H54 (cell line): ENCODE results near the gene SLC23A2.

Source experiments
- DNase-seq: peaks from one replicate; pipeline ENCODE4 v3.0.0; 2011; ENCODE audit warnings: low spot score, mixed read lengths; ENCODE audit not compliant: insufficient read length
- FAIRE-seq: peaks from 3 replicates; lab custom pipeline; 2011; peaks lifted over from hg19 to GRCh38; lab: Jason Lieb, UNC
- POLR2A ChIP-seq: IDR thresholded peaks from 2 replicates; pipeline ENCODE4 v1.6.1; 2011; ENCODE audit warnings: low read depth, mild to moderate bottlenecking, low read length

The SLC23A2 gene

GRCh38 chr20:4967752-4968477, 33.4 kb downstream of the SLC23A2 start:
- TF ChIP-seq POLR2A = no peak
- no peak for FAIRE-seq
- no peak for DNase-seq

GRCh38 chr20:4966826-4967751, 34.2 kb downstream of the SLC23A2 start:
- no peak for TF ChIP-seq POLR2A
- DNase-seq = no peak
- no peak for FAIRE-seq

DNA sequence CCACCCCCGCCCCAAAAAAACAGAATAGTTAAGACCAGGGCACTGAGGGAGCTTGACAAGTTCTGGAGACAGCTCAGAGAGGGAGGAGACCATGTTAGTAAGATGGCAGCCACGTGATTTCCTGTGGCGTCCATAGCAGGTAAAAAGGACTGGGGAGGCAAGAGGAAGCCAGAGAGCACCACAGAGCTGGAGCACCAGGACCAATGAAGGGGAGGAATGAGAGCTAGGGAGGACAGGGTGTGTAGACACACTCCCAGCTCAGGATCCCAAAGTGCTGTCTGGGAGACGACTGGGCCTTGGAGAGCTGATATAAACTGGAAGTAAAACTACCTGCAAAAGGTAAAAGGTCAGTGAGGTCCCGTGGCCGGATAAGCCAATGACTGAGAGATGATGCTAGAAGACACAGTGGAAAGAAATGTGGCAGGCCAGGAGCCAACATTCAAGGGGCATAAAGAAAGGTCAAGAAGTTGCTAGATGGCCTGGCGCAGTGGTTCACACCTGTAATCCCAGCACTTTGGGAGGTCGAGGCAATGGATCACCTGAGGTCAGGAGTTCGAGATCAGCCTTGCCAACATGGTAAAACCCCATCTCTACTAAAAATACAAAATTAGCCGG, 39.0 kb downstream of the SLC23A2 start:
- DNase-seq (no peak), FAIRE-seq (no peak)
- TF ChIP-seq POLR2A = no peak

GRCh38 chr20:4961746-4962145, 39.6 kb downstream of the SLC23A2 start:
- DNase-seq = no peak
- TF ChIP-seq POLR2A = no peak
- FAIRE-seq = no peak

- no peak for TF ChIP-seq POLR2A
- FAIRE-seq (no peak), DNase-seq (no peak)
Measured at GRCh38 chr20:4959592-4959991, 41.7 kb downstream of the SLC23A2 start.

DNA sequence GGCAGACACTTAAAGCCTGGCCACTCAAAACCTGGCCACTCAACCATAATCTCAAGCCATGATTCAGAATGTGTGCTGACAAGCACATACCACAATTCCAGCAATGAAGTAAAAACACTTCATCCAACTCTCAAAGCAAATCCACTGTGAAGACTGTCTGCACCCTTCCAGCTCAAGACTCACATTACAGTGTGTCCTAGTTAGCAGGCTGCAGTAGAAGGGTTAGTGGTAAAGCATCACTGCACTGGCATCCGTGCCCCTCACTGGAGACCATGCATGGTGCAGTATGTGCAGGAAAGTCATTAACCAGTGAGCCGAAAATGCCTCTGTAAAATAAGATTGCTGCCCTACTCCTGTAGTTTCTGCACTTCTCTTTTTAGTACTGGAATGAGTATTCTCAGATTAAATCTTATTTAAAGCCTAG, 43.4 kb downstream of the SLC23A2 start:
- FAIRE-seq (no peak), DNase-seq (no peak)
- TF ChIP-seq POLR2A = no peak

- FAIRE-seq (no peak), DNase-seq (no peak)
- TF ChIP-seq POLR2A = no peak
Measured at GRCh38 chr20:4957187-4957586, 44.1 kb downstream of the SLC23A2 start.

DNA sequence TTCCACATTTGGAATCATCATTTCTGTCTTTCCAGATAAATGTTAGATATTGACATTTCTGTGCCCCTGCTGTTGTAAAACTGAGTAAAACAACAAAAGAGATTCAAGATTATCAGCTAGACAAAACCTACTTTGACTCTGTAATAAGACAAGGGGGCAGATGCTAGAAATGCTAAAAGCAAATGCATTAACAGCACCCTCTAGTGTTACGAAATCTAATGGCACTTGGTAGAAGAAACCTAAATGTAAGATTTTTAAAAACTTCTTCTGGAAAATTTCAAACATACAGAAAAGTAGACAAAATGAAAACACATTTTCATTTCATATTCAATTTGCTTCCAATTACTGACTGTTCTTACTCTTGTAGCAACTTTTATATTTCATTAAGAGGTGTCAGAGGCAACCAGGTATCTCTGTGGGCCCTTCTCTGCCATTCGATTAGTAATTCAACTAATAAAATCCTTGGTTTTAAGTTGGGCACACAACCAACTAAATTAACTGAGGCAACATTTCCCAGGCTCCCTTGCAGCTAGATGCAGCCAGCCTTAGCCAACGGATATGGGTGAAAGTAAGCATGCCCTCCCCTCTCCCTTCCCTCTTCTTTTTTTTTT, 45.0 kb downstream of the SLC23A2 start:
- no peak for TF ChIP-seq POLR2A
- DNase-seq (peak; percentile 19), FAIRE-seq (peak; percentile 61)

DNA sequence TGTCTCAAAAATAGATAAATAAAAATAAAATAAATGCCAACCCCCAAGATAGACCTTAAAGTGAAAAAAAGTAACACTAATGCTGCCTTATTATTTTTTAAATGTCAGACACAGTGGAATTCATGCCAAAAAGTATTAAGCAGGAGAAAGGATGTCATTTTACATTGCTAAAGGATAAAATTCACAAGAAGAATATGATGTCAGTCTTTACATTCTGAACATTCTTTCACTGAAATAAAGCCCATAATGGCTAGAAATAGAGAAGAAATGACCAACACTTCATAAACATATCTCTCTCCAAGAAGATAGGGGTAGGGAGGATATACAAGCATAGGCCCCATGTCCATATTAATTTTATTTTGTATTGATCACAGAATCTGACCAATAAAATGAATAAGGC, 47.4 kb downstream of the SLC23A2 start:
- FAIRE-seq (no peak), DNase-seq (no peak)
- no peak for TF ChIP-seq POLR2A

DNA sequence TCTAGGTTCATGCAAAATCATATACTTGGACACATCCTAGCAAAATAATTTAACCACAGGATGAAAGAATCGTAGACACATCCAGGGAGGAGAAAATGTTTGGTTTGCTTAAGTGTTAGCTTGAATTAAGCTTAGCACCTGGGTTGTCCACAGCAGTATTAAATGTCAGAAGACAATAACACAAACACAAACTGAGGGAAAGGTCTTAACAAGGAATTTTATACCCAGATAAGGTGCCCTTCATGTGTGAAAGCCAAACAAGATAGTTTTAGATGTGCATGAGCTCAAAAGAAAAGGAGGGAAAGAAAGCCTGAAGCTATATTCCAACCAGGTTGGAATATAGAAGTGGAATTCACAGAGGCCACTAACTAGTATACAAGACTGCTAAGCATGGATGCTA, 49.1 kb downstream of the SLC23A2 start:
- no peak for FAIRE-seq
- DNase-seq = no peak
- TF ChIP-seq POLR2A = no peak

DNA sequence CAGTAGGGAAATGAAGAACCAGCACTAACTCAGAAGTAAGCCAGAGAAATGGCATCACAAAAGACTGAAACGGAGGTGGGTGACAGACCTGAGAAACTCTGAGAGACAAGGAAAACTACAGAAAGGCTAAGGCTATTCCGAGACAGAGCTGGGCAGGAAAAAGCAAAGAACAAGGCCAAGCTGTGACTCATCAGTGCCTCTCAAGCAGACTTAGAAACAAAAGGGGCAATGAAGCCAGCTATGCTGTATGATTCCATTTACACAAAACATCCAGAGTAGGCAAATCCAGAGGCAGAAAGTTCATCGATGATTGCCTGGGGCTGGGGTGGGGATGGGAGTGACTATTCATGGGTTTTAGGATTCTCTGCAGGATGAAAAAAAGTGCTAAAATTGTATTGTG, 50.0 kb downstream of the SLC23A2 start:
- peak; percentile 52 for DNase-seq

DNA sequence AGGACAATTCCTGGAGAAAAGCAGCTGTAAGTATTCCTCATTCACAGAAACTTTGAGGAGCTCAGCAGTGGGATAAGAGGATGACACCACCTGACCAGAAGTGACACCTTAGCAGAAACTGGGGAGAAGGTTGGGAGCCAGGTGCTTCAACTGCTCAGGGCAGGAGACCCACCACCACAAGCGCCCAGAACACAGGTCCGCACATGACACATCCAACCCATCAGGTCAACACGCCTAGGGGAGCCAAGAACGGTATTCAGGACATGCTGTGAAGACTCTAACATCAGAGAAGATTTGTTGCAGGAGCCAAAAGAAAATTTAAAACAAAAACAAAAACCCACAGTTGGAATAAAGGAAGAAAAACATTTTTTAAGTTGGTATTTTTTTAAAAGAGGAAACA, 50.5 kb downstream of the SLC23A2 start:
- no peak for TF ChIP-seq POLR2A
- DNase-seq (no peak), FAIRE-seq (no peak)

More for the DNA sequence above, 50.0 kb downstream of the SLC23A2 start:
- peak; percentile 89 for FAIRE-seq
- no peak for TF ChIP-seq POLR2A

- no peak for DNase-seq
- no peak for TF ChIP-seq POLR2A
- FAIRE-seq = no peak
Measured at GRCh38 chr20:4950437-4950836, 50.9 kb downstream of the SLC23A2 start.

DNA sequence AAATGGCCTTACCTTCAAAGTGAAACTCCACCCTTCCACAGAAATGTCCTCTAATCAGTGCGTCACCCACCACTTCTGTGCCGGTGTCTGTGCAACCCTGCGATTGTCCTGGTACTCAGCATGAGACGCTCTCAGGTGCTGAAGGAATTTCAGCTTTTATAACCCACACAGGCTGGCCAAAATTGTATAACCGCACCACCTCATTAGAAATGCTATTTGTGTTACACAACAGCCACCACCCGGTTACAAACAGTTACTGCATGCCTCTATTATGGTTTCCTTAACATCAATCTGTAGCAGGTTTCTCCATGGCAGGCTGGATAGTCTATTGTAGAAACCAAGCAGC, 51.5 kb downstream of the SLC23A2 start:
- FAIRE-seq (no peak), DNase-seq (no peak)
- no peak for TF ChIP-seq POLR2A
